ENCODE measurements around the gene DLG2.

GRCh38 chr11:85028329-85029101 is 598.6 kb downstream of the DLG2 start:
- no peak for TF ChIP-seq CTCF (IDR thresholded peaks at IDR 0.05; ENCODE audit: low read depth, low read length, poor library complexity, severe bottlenecking)
- TF ChIP-seq EZH2phosphoT487 (IDR thresholded peaks at IDR 0.05; ENCODE audit: borderline replicate concordance, low read length), result no peak

Measured in DOHH2 (cell line).